Panc1 (cell line): ENCODE measurements around the gene NTM. TPM values are rescaled to one million over a fixed set of nuclear protein-coding genes. Genes with fewer than 3 reads are reported as not detected.

Source experiments
- ATAC-seq: fragments of 200-7000 bp; cut with Tn5 transposase; 2 replicates; pipeline ENCODE4 v1.9.1; 2020; ENCODE audit warnings: mild to moderate bottlenecking, moderate library complexity
- BruUV-seq: library from RNA; stranded (reverse); fragments of 400-500 nt; replicated peaks from 2 replicates; lab custom pipeline; 2021; lab: Mats Ljungman, UMichigan
- CTCF ChIA-PET: fragments of 300-600 bp; sonication (Branson Sonifier 250); formaldehyde crosslinking; loops from one replicate; lab custom pipeline; 2022; ENCODE audit warnings: antibody characterized with exemption; lab: Charles Lee
- POLR2A ChIA-PET: fragments of 300-600 bp; sonication (Branson Sonifier 250); formaldehyde crosslinking; loops from one replicate; lab custom pipeline; 2022; ENCODE audit warnings: antibody characterized with exemption; lab: Charles Lee
- DNase-seq: peaks from one replicate; pipeline ENCODE4 v3.0.0-alpha.2; 2010; ENCODE audit warnings: low read depth, low spot score
- H3K27ac ChIP-seq: 2 replicates; pipeline ENCODE4 v1.5.1; 2011; ENCODE audit warnings: mild to moderate bottlenecking, low read length, inconsistent platforms
- H3K27me3 ChIP-seq: fragments of 200-500 bp; sonication (Bioruptor generic); 2 replicates; pipeline ENCODE4 v1.6.0; 2014; ENCODE audit warnings: low read length, inconsistent platforms; ENCODE audit not compliant: control insufficient read depth, insufficient read depth
- H3K36me3 ChIP-seq: fragments of 200-500 bp; sonication (Bioruptor generic); 2 replicates; pipeline ENCODE4 v1.5.1; 2014; ENCODE audit warnings: inconsistent platforms, mild to moderate bottlenecking, low read length, moderate library complexity; ENCODE audit not compliant: control insufficient read depth, insufficient read depth
- H3K4me1 ChIP-seq: 2 replicates; pipeline ENCODE4 v1.5.1; 2011; ENCODE audit warnings: inconsistent platforms, mild to moderate bottlenecking, low read length, moderate library complexity; ENCODE audit not compliant: control insufficient read depth, insufficient read depth
- H3K4me3 ChIP-seq, 2 experiments: 2 replicates each; pipeline ENCODE4 v1.5.1; 2011 to 2012; ENCODE audit warnings: low read depth in 2 of 2, low read length in 2 of 2, mild to moderate bottlenecking in 2 of 2, inconsistent platforms in 1 of 2, moderate library complexity in 1 of 2
- H3K9me3 ChIP-seq: fragments of 200-500 bp; sonication (Bioruptor generic); 2 replicates; pipeline ENCODE4 v1.5.1; 2014; ENCODE audit warnings: low read depth, mild to moderate bottlenecking, inconsistent platforms, low read length, moderate library complexity; ENCODE audit not compliant: control insufficient read depth, insufficient read depth
- POLR2AphosphoS5 ChIP-seq: IDR thresholded peaks from 2 replicates; pipeline ENCODE4 v1.6.1; 2012; ENCODE audit warnings: mild to moderate bottlenecking, low read depth, low read length, moderate library complexity
- SIN3A ChIP-seq: IDR thresholded peaks from 2 replicates; pipeline ENCODE4 v1.6.1; 2012; ENCODE audit warnings: low read depth, mild to moderate bottlenecking, low read length, moderate library complexity, borderline replicate concordance; ENCODE audit not compliant: insufficient read depth
- TCF7L2 ChIP-seq: IDR thresholded peaks from 2 replicates; pipeline ENCODE4 v1.6.1; 2011; ENCODE audit warnings: mild to moderate bottlenecking, low read depth, low read length, inconsistent platforms
- in situ Hi-C: cut with HindIII; loops from 2 replicates; pipeline ENCODE4 v1.10.0; 2016; ENCODE audit warnings: low sequenced_read_pairs, low pct_unique_long_range_greater_than_20kb
- intact Hi-C: fragments of 100-400 bp; cut with micrococcal nuclease; formaldehyde crosslinking; loops from one replicate; pipeline ENCODE4 v1.10.0; 2022; ENCODE audit not compliant: unreplicated experiment
- total RNA-seq: library from RNA; stranded (reverse); gene quantifications from one replicate; pipeline ENCODE4 v1.2.1, GENCODE V29; 2021; ENCODE audit not compliant: unreplicated experiment
- TF ChIP-seq, protein P1 (sequence below), 2 experiments: IDR thresholded peaks; 2 replicates each; pipeline ENCODE4 v1.6.1; 2011 to 2012; ENCODE audit warnings: low read depth in 2 of 2, control low read depth in 1 of 2, low read length in 1 of 2, mild to moderate bottlenecking in 1 of 2, moderate library complexity in 1 of 2; ENCODE audit not compliant: insufficient read depth in 1 of 2
- TF ChIP-seq, protein P2 (sequence below): fragments of 450-650 bp; IDR thresholded peaks from 2 replicates; pipeline ENCODE4 v1.5.1; 2017; ENCODE audit warnings: mild to moderate bottlenecking

The NTM gene
- total RNA-seq, 1 experiment from 2014 or later = 0.10 TPM

DNA sequence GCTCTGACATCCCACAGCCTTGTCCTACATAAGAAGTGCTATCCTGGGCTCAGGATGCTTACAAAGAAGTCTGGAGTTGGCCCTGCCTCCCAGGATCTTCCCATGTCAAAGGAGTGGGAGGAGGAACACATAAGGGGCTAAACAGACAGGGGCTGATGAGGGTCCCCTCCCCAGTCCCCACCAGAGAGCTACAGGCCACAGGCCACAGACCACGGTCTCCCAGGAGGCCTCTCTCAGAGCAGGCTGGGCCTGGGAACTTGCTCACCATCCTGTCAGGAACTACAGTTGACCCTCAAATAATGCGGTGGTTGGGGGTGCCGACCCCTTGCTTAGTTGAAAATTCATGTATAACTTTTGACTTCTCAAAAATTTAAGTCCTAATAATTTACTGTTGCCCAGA lies 315.5 kb downstream of the NTM start:
- H3K27me3 ChIP-seq = peaks cover 3% of the 10 kb centered on the region; the same call in 1 of the 2 replicates
- H3K9me3 ChIP-seq = no peaks in the 10 kb centered on the region
- POLR2A ChIA-PET = no interaction called here
- DNase-seq (no peak), ATAC-seq (no peak)
- no TSS peak for BruUV-seq
- CTCF ChIA-PET = interaction anchor here (1.5 kb wide), 1 partner anchor 9 kb away, joined by 3 read pairs; no protein-coding TSS in a partner anchor
- no peak overlapping the region for H3K27ac ChIP-seq
- no peaks in the 10 kb centered on the region for H3K36me3 ChIP-seq
- no peaks in the 10 kb centered on the region for H3K4me1 ChIP-seq
- intact Hi-C loops = no loop called here
- in situ Hi-C loops = no loop called here
- H3K4me3 ChIP-seq = no peak overlapping the region
- TF ChIP-seq SIN3A (no peak), TCF7L2 (no peak), POLR2AphosphoS5 (no peak)
- TF ChIP-seq, protein P1, sequence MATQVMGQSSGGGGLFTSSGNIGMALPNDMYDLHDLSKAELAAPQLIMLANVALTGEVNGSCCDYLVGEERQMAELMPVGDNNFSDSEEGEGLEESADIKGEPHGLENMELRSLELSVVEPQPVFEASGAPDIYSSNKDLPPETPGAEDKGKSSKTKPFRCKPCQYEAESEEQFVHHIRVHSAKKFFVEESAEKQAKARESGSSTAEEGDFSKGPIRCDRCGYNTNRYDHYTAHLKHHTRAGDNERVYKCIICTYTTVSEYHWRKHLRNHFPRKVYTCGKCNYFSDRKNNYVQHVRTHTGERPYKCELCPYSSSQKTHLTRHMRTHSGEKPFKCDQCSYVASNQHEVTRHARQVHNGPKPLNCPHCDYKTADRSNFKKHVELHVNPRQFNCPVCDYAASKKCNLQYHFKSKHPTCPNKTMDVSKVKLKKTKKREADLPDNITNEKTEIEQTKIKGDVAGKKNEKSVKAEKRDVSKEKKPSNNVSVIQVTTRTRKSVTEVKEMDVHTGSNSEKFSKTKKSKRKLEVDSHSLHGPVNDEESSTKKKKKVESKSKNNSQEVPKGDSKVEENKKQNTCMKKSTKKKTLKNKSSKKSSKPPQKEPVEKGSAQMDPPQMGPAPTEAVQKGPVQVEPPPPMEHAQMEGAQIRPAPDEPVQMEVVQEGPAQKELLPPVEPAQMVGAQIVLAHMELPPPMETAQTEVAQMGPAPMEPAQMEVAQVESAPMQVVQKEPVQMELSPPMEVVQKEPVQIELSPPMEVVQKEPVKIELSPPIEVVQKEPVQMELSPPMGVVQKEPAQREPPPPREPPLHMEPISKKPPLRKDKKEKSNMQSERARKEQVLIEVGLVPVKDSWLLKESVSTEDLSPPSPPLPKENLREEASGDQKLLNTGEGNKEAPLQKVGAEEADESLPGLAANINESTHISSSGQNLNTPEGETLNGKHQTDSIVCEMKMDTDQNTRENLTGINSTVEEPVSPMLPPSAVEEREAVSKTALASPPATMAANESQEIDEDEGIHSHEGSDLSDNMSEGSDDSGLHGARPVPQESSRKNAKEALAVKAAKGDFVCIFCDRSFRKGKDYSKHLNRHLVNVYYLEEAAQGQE (IDR thresholded peaks at IDR 0.05; ENCODE audit: insufficient read depth in 1 of 2, low read depth in 2 of 2, low read length in 1 of 2) = no peak
- TF ChIP-seq, protein P2, sequence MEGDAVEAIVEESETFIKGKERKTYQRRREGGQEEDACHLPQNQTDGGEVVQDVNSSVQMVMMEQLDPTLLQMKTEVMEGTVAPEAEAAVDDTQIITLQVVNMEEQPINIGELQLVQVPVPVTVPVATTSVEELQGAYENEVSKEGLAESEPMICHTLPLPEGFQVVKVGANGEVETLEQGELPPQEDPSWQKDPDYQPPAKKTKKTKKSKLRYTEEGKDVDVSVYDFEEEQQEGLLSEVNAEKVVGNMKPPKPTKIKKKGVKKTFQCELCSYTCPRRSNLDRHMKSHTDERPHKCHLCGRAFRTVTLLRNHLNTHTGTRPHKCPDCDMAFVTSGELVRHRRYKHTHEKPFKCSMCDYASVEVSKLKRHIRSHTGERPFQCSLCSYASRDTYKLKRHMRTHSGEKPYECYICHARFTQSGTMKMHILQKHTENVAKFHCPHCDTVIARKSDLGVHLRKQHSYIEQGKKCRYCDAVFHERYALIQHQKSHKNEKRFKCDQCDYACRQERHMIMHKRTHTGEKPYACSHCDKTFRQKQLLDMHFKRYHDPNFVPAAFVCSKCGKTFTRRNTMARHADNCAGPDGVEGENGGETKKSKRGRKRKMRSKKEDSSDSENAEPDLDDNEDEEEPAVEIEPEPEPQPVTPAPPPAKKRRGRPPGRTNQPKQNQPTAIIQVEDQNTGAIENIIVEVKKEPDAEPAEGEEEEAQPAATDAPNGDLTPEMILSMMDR = no peak

DNA sequence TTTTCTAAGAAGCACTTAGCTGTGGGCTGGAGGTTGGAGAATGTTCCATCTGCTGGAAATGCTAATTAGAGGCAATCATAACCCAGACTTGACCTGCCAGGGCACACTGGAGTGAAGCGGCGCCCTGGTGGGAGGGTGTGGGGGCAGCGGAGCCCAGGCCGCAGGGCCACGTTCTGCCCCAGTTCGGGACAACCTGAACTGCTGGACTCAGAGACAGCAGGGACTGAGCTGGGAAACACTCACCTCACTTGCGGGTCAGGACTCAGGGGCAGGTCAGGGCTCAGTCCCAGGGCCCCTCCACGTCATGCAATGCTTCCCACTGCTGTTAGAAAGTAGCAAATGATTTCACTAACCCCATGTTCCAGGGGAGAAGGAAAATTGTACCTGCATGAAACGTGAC lies 316.4 kb downstream of the NTM start:
- ChIA-PET POLR2A (no interaction called here), CTCF (no interaction called here)
- Histone ChIP-seq H3K27ac (no peak overlapping the region), H3K36me3 (no peaks in the 10 kb centered on the region), H3K4me3 (no peak overlapping the region), H3K27me3 (peaks cover 3% of the 10 kb centered on the region; the same call in 1 of the 2 replicates), H3K4me1 (no peaks in the 10 kb centered on the region), H3K9me3 (no peaks in the 10 kb centered on the region)
- no TSS peak for BruUV-seq
- in situ Hi-C loops (no loop called here), intact Hi-C loops (no loop called here)
- ATAC-seq (no peak), DNase-seq (no peak)
- TF ChIP-seq POLR2AphosphoS5 = no peak
- TF ChIP-seq, protein P2 = no peak
- no peak for TF ChIP-seq SIN3A
- TF ChIP-seq, protein P1 (IDR thresholded peaks at IDR 0.05; ENCODE audit: insufficient read depth in 1 of 2, low read depth in 2 of 2, low read length in 1 of 2) = no peak
- TF ChIP-seq TCF7L2 = no peak
